HepG2 (cell line): ENCODE data around the gene VCP. TPM values are rescaled to one million over a fixed set of nuclear protein-coding genes. Genes with fewer than 3 reads are reported as not detected.

ENCODE experiments used
- AGO2 ChIP-seq: fragments of 200-400 bp; formaldehyde crosslinking; optimal IDR thresholded peaks from 2 replicates; pipeline ENCODE3; 2017; ENCODE audit warnings: mild to moderate bottlenecking, low read depth, low read length, moderate library complexity
- ARID4A ChIP-seq: sonication (generic); formaldehyde crosslinking; IDR thresholded peaks from 2 replicates; pipeline ENCODE4 v1.5.0; 2020; ENCODE audit warnings: mild to moderate bottlenecking, missing genetic modification reagents, borderline replicate concordance
- CREB1 ChIP-seq, 2 experiments: fragments of 450-650 bp in 1 of 2; IDR thresholded peaks; 2 replicates each; pipeline ENCODE4 v1.6.1; 2016 to 2017; ENCODE audit warnings: control low read depth in 1 of 2, mild to moderate bottlenecking in 1 of 2, missing compliant biosample characterization in 1 of 2, missing genetic modification characterization in 1 of 2
- EZH2 ChIP-seq: conservative IDR thresholded peaks from 2 replicates; pipeline ENCODE4 v1.6.1; 2012; ENCODE audit warnings: mild to moderate bottlenecking, low read depth, low read length, moderate library complexity
- HMG20A ChIP-seq: IDR thresholded peaks from 2 replicates; pipeline ENCODE4 v1.6.1; 2016; ENCODE audit warnings: borderline replicate concordance
- HOXA9 ChIP-seq: sonication (generic); formaldehyde crosslinking; IDR thresholded peaks from 2 replicates; pipeline ENCODE4 v1.8.1; 2022; ENCODE audit warnings: missing genetic modification reagents, mild to moderate bottlenecking, moderate library complexity, borderline replicate concordance
- IKZF1 ChIP-seq: fragments of 450-650 bp; IDR thresholded peaks from 2 replicates; pipeline ENCODE4 v1.7.1; 2016
- MATR3 ChIP-seq: sonication (generic); formaldehyde crosslinking; IDR thresholded peaks from 2 replicates; pipeline ENCODE4 v1.4.0; 2020; ENCODE audit warnings: missing genetic modification reagents
- TAF15 ChIP-seq: fragments of 200-400 bp; formaldehyde crosslinking; IDR thresholded peaks from one replicate; pipeline ENCODE4 v1.6.1; 2018; ENCODE audit warnings: mild to moderate bottlenecking, low read depth, low read length; ENCODE audit not compliant: poor library complexity, severe bottlenecking
- TEAD2 ChIP-seq: sonication (generic); formaldehyde crosslinking; IDR thresholded peaks from 2 replicates; pipeline ENCODE4 v1.9.0; 2021; ENCODE audit warnings: missing genetic modification reagents
- ZBTB43 ChIP-seq: sonication (generic); formaldehyde crosslinking; conservative IDR thresholded peaks from 2 replicates; pipeline ENCODE4 v1.4.0; 2020; ENCODE audit warnings: missing genetic modification reagents
- ZNF253 ChIP-seq: sonication (generic); formaldehyde crosslinking; IDR thresholded peaks from 2 replicates; pipeline ENCODE4 v1.8.0; 2022; ENCODE audit warnings: mild to moderate bottlenecking, missing genetic modification reagents, borderline replicate concordance
- ZNF569 ChIP-seq: sonication (generic); formaldehyde crosslinking; IDR thresholded peaks from 2 replicates; pipeline ENCODE4 v1.5.0; 2020; ENCODE audit warnings: mild to moderate bottlenecking, missing genetic modification reagents, moderate library complexity, borderline replicate concordance
- ZNF609 ChIP-seq: sonication (generic); formaldehyde crosslinking; IDR thresholded peaks from 2 replicates; pipeline ENCODE4 v1.4.0; 2020; ENCODE audit warnings: mild to moderate bottlenecking, missing genetic modification reagents, borderline replicate concordance
- ZNF713 ChIP-seq: sonication (generic); formaldehyde crosslinking; IDR thresholded peaks from 2 replicates; pipeline ENCODE4 v1.4.0; 2020; ENCODE audit warnings: mild to moderate bottlenecking, missing genetic modification reagents
- ZNF800 ChIP-seq: sonication (generic); formaldehyde crosslinking; IDR thresholded peaks from 2 replicates; pipeline ENCODE4 v1.4.0; 2020; ENCODE audit warnings: missing genetic modification reagents
- polyA plus RNA-seq, 8 experiments: library from polyadenylated mRNA; depleted of rRNA in 3 of 8; stranded (reverse) in 7 of 8; unstranded in 1 of 8; fragments of >200 nt; fragmentation: Illumina TruSeq in 4 of 8; extraction: Trizol in 4 of 8; gene quantifications; 2 replicates each; pipeline versions ENCODE4 v1.2.1 to v1.2.3, GENCODE V29; 2011 to 2016; ENCODE audit warnings: low read depth in 4 of 8, missing spikeins in 1 of 8, mixed read lengths in 1 of 8; ENCODE audit not compliant: insufficient read depth in 1 of 8
- total RNA-seq, 5 experiments: library from RNA; depleted of rRNA; stranded (reverse); fragments of >200 nt; fragmentation: Illumina TruSeq; extraction: Trizol; gene quantifications; 2 replicates each; pipeline ENCODE4 v1.2.3, GENCODE V29; 2016; ENCODE audit warnings: low read depth in 1 of 5

VCP gene
- total and polyA plus RNA-seq, 2 of the 13 experiments (the other 11 are each of a cell fraction or from before 2014, with no cell fraction given), result 143 to 391 TPM

GRCh38 chr9:35096035-35096849 lies 23.8 kb upstream of the VCP start, which contains the start of gene PIGO (continued):
- TF ChIP-seq ARID4A (CRISPR knock-in tag) (peak; percentile 97), CREB1 (IDR thresholded peaks at IDR 0.05) (peak; percentile 21; the same call in 1 of the 2 replicates), CREB1 (CRISPR knock-in tag; IDR thresholded peaks at IDR 0.05) (peak; percentile 83), ZBTB43 (CRISPR knock-in tag) (no peak), AGO2 (no peak), ZNF253 (CRISPR knock-in tag) (no peak), EZH2 (no peak), ZNF569 (no peak), TAF15 (no peak), ZNF713 (no peak), ZNF800 (CRISPR knock-in tag) (0 out of 2 replicates have a peak, but pooled peaks have one; percentile 28), ZNF609 (CRISPR knock-in tag) (peak; percentile 65), MATR3 (no peak), HOXA9 (CRISPR knock-in tag) (no peak), IKZF1 (no peak), TEAD2 (CRISPR knock-in tag) (no peak), HMG20A (peak; percentile 47)
